HT-29 (cell line): Measurements from ENCODE around the gene SH2D5. TPM values are rescaled to one million over a fixed set of nuclear protein-coding genes. Genes with fewer than 3 reads are reported as not detected.
"Not testable (repeated sequence)": the region's sequence is repeated elsewhere in the genome, so short reads cannot be mapped to it uniquely, and the experiment has no call there.

Experiments used
- DNase-seq: peaks from one replicate; pipeline ENCODE4 v3.0.0-alpha.2; 2015; ENCODE audit warnings: low spot score
- total RNA-seq: library from RNA; depleted of rRNA; stranded (reverse); fragments of >200 nt; shearing (Covaris generic); gene quantifications from 2 replicates; pipeline ENCODE4 v1.2.3, GENCODE V29; 2014

The SH2D5 gene
- total RNA-seq, 1 experiment from 2014 or later, result 3.6 TPM

DNA sequence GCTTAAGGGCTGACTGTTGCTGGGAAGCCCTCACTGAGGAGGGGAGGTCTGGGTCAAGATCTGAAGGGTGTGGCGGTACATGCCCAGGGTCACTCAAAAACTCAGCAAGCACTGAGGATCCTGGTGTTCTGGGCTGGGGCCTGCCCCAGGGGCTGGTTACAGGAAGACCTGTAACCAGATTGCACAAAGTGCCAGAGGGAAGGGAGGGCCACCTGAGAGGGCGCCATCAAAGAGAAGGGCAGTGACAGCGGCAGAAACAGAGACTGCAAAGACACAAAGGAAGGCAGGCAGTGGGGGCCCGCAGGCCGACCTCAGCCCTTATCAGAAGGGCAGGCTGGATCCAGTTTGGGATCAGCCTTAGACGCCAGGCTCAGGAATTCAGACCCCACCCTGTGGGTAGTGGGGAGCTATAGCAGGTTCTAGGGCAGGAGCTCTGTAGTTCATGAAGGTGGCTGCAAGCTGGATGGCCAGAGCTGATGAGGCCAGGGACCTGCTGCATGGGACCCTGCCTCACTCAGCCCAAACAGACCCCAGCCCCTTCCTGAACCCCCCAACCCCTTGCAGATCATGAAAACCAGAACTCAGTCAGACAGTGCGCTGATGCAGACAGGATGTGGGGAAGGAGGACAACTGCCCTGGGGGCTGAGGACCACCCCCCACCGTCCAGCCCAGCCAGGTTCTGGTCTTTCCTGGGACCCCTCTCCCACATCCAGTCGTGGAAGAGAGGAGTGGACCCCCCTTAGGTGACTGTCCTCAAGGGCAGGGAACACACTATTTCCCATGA lies 3.9 kb downstream of the SH2D5 start:
- no peak for DNase-seq

- DNase-seq, result no peak
Observed at GRCh38 chr1:20727746-20728316, 4.7 kb downstream of the SH2D5 start.

- no peak for DNase-seq
Observed at GRCh38 chr1:20726932-20727745, 5.4 kb downstream of the SH2D5 start.

- DNase-seq, result no peak
Observed at GRCh38 chr1:20726118-20726911, 6.2 kb downstream of the SH2D5 start.

DNA sequence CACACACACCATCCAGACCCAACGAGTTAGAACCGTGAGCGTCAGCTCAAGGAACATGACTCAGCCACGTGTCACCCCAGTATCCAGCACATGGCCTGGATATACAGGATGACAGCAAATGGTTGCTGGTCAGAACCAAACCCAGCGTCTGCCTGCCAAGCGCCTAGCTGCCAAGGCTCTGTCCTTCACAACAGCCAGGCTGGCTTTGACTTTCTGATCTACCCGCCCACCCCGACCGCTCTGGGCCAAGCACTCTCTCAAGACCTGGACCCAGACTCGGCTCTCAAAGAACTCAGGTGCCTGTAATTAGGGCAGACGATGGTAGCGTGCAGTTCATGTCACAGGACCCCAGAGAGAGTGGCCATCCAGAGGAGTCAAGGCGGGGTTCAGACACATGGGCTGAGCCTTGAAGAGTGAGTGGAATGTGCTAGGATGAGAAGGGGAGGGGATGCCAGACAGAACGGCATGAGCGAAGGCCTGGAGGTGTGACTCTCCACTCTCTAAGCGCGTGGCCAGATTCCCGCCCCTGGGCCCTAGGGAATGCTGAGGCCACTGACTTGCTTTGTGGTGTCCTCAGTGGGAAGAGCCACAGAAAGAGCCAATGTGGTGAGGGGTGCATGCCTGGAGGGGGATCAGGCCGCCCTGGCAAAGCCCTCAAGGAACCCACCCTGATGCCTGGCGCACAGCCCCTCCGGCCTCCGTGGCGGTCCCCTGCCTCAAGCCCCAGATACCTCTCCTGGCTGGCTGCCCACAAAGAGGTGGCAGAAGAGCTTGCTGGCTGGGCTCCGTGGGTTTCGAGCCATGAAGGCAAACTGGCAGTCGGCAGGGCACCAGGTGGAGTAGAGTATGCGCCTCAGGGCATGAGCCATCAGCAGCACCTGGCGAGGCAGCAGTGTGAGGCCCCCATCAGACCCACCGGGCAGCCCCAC lies 7.0 kb downstream of the SH2D5 start:
- DNase-seq, result no peak

- DNase-seq, result no peak
Observed at GRCh38 chr1:20724364-20725188, 7.9 kb downstream of the SH2D5 start.

- no peak for DNase-seq
Observed at GRCh38 chr1:20723537-20724363, 8.8 kb downstream of the SH2D5 start.

DNA sequence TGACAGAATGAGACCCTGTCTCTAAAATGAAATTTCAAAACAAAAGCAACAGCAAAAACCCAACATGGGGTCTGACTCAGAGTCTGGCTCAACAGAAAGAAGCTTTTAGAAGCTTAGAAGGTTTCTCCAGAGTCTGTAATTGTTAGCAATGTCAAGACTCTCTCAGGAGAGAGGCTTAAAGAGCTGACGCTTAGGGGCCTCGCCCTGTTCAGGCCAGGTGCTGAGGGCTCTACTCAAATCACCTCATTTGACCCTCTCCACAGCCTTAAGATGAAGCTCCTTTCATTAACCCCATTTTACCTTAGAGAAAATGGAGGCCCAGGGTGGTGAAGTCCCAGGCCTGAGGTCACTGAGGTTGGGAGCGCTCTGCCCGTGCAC lies 9.4 kb downstream of the SH2D5 start:
- no peak for DNase-seq

DNA sequence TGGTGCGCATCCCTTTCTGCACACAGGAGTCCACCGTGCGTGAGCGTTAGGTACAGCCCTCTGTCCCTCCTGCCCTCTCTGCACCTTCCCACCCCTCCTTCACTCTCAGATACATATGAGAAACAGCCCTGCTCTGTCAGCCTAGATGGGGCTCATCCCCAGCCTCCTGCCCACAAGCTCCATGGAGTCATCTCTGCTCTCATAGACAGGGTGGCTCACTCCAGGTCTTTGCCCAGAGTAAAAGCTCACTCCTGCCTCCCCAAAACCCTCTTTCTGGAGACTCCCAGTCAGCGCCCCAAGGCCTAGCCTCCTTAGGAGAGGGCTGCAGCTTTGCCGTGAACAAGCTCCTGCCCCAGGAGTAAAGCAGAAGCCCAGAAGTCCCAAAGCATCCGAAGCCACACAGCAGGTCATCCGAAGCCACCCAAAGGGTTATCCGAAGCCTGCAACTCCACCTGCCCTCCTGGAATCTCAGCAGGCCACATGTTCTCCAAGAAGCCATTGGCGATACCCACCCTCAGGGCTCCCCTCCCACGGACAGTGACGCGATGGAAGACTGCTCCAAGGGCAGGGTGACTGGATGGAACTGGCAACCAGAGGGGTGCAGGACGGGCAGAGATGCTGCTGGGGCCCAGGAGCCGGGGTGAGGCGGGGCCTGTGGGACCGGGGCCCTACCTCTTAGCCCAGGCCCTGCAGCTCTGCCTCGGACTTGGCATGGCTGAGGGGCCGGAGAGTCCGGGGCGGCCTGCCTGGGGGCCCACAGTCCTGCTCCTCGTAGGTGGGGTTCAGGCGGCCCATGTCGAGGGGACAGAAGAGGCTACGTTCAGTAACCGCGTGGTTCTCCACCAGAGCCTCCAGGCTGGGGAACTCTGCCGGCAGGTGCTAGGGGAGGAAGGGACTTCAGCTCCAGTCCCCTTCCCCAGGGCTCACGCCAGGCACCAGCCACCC lies 11.1 kb downstream of the SH2D5 start:
- no peak for DNase-seq

GRCh38 chr1:20720631-20721091 lies 11.8 kb downstream of the SH2D5 start:
- DNase-seq, result no peak

- DNase-seq, result no peak
Observed at GRCh38 chr1:20719871-20720620, 12.5 kb downstream of the SH2D5 start.

DNA sequence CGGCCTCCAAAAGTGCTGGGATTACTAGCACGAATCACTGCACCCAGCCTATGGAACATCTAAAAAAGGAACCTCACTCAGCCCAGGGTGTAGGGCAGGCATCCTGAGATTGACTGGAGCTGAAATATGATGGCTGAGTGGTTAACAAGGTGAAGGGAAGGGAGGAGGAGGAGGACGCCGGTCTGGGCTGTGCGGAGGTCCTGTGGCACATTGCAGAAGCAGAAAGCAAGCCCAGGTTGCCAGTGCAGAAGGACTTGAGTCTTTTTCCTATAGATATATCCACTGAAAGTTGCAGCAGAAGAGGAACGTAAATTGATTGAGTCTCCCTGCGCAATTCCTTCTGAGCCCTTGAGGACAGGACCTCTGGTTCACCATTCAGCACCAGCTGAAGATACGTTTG lies 13.2 kb downstream of the SH2D5 start:
- no peak for DNase-seq

- not testable (repeated sequence) for DNase-seq
Observed at GRCh38 chr1:20718343-20718882, 14.1 kb downstream of the SH2D5 start.

DNA sequence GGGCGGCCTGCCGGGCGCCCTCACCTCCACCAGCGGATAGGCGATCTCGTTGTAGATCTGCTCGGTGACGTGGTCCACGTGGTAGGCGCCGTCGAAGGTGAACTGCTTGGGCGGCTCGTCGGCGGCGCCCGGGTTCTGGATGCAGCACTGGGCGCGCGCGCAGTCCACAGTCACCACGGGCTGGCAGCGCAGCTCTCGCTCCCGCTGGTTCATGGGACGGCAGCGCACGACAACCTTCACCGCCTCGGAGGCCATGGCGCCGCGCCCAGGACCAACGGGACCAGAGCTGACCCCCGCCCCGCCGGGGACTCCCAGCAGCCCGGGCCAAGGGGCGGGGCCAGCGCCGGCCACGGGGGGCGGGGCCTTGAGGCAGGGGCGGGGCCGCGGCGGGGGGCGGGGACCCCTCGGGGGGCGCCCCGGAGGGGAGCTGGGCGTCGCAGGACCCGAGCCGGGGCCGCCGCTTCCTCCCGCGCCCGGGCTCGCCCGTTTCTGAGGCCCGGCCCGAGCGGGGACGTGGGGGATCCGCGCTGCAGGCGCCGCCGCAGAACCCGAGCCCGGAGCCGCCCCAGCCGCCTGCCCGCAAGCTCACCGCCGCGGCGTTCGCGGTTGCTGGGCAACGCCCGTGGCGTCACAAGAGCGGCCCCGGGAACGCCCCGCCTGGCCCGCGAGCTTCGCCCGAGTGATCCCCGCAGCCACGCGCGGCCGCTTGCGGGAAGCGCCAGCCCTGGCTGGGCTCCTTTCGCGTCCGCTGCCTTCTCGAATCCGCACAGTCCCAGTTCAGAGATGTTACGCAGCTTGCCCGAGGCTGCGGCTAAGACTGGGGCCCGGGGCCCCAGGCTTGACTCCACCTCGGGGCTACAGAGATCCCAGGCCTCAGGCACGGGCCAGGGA lies 14.8 kb downstream of the SH2D5 start, which contains the start of gene KIF17:
Gene KIF17 (minus strand): TSS at position 556 of the 891 bp plus-strand sequence. CDS start 301 bp downstream, at position 255.
- peak; percentile 65 for DNase-seq

- no peak for DNase-seq
Observed at GRCh38 chr1:20716232-20716631, 16.3 kb downstream of the SH2D5 start.
